Epidermal melanocyte (primary cell): ENCODE data around the gene TMEM271.
"Not testable (repeated sequence)": the region's sequence is repeated elsewhere in the genome, so short reads cannot be mapped to it uniquely, and the experiment has no call there.

Experiments used
- DNase-seq: peaks from one replicate; pipeline ENCODE4 v3.0.0; 2011; ENCODE audit warnings: low spot score; ENCODE audit not compliant: insufficient read length

The TMEM271 gene

DNA sequence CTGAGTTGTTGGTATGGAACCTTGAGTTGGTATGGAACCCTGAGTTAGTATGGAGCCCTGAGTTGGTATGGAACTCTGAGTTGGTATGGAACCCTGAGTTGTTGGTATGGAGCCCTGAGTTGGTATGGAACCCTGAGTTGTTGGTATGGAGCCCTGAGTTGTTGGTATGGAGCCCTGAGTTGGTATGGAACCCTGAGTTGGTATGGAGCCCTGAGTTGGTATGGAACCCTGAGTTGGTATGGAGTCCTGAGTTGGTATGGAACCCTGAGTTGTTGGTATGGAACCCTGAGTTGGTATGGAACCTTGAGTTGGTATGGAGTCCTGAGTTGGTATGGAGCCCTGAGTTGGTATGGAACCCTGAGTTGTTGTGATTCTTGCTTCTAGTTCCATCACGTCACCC lies 10.5 kb downstream of the TMEM271 start:
- not testable (repeated sequence) for DNase-seq

DNA sequence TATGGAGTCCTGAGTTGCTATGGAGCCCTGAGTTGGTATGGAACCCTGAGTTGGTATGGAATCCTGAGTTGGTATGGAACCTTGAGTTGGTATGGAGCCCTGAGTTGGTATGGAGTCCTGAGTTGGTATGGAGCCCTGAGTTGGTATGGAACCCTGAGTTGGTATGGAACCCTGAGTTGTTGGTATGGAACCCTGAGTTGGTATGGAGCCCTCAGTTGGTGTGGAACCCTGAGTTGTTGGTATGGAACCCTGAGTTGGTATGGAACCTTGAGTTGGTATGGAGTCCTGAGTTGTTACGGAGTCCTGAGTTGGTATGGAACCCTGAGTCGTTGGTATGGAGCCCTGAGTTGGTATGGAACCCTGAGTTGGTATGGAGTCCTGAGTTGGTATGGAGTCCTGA lies 13.6 kb downstream of the TMEM271 start:
- DNase-seq = not testable (repeated sequence)

DNA sequence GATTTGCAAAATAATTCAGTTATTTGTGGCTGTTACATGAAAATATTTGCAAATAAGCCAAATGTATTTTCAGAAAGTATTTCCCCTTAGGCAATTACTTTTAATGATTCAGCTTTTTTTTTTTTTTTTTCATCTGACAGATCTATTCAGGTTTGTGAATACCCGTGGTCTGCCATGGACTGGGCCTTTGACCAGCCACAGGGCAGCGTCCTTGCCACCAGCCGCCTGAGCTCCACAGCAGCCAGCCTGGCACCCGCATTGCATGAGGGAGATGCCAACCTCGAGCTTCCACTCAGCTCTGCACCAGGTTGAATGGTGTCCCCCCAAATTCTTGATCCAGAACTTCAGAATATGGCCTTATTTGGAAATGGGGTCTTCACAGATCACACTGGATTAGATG lies 14.7 kb downstream of the TMEM271 start:
- no peak for DNase-seq

DNA sequence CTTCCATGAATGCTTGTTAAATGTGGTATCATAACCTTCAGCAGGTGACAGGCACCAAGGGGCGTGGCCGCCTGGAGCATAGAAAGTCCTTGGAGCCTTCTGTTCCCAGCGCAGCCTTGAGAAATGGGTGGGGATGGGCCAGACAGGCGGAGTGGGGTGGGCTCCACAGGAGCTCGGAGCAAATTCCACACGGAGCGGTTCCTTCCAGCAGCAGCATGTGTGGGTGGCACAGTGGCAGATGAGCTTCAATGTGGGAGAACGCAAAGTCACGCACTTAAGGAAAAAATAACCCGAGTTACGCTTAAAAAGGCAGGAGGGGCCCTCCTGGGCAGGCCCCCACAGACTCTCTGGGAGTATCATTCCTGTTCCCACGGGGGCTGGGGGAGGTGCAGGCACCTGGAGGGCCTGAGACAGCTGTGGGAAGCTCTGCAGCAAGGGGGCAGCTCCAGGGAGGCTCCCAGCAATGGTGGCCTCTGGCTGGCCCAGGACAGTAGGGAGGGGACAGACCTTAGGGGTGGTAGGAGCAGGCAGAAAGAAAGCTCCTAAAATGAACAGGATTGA lies 15.3 kb downstream of the TMEM271 start:
- DNase-seq = no peak

- DNase-seq = no peak
Observed at GRCh38 chr4:560061-560460, 16.0 kb downstream of the TMEM271 start.

DNA sequence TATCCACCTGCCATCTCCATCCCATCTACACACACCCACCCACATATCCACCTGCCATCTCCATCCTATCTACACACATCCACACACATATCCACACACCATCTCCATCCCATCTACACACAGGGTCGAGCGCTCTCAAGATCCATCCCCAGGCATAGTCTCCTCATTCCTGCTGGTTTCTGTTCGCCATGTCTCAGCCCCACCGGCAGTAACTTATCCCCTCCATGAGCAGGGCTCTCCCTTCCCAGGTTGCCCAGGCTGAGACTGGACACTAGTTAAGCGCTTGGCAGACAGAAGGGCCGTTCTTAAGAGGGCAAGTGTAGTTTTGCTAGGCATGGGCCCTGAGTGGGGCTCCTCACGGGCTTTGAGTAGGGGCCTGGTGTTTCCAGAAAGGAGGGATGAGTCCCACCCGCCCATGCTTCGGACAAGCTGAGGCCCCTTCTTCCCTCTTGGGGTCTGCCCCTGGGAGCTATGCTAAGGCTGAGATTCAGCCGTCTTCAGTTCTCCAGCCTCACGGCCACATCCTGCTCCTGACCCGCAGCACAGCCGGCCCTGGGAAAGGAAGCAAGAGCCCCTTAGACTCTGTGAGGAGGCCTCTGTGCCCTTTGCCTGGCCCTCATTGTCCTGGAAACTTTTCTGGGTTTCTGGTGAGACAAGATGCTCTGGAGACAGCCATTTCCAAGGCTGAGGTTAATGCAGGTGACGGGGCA lies 20.4 kb downstream of the TMEM271 start:
- no peak for DNase-seq

DNA sequence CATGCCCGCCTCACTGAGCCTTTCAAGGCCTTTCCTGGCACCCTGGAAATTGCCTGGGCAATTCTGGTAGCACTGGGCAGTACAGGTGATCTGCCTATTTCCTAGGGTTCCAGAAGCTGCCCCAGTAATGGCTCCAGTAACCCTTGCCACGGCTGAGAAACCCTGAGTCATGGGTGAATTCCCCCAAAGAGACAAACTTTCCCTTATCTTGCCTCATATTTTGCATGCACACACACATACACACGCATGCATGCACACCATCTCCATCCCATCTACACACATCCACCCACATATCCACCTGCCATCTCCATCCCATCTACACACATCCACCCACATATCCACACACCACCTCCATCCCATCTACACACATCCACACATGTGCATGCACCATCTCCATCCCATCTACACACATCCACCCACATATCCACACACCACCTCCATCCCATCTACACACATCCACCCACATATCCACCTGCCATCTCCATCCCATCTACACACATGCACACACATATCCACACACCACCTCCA lies 21.2 kb downstream of the TMEM271 start:
- DNase-seq = not testable (repeated sequence)

DNA sequence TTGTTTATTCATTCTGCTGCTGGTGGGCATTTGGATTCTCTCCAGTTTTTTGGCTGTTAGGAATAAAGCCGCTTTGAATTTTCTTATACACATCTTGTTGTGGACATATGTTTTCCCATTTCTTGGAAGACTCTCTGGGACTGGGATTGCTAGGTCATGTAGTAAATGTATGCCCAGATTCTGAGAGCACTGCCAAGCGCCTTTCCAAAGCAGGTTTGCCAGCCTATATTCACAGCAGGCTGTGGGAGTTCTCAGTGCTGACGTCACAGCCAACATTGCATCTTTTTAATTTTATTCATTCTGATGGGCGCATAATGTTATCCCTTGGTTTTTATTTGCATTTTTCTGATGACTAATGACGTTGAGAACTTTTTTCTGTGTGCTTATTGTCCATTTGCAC lies 24.1 kb downstream of the TMEM271 start:
- no peak for DNase-seq

GRCh38 chr4:550268-550667 lies 25.8 kb downstream of the TMEM271 start:
- not testable (repeated sequence) for DNase-seq

DNA sequence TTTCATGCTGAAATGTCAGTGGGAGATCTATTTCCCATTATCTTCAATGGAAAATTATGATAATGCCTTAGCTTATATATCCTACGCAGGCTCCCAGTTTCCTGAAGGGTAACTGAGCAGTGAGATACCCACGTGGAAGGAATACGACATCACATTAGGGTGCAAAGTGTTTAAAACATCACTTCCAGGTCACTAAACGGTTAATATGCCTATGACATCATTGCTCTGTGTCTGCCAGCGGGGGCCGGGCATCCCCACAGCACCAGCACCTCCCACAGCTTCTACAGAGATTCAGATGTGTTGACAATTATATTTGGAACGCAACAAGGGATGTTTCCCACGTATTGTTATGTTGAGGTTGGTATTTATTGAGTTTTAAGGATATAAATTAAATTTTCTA lies 27.1 kb downstream of the TMEM271 start:
- DNase-seq = no peak

GRCh38 chr4:545612-546011 lies 30.5 kb downstream of the TMEM271 start:
- no peak for DNase-seq

DNA sequence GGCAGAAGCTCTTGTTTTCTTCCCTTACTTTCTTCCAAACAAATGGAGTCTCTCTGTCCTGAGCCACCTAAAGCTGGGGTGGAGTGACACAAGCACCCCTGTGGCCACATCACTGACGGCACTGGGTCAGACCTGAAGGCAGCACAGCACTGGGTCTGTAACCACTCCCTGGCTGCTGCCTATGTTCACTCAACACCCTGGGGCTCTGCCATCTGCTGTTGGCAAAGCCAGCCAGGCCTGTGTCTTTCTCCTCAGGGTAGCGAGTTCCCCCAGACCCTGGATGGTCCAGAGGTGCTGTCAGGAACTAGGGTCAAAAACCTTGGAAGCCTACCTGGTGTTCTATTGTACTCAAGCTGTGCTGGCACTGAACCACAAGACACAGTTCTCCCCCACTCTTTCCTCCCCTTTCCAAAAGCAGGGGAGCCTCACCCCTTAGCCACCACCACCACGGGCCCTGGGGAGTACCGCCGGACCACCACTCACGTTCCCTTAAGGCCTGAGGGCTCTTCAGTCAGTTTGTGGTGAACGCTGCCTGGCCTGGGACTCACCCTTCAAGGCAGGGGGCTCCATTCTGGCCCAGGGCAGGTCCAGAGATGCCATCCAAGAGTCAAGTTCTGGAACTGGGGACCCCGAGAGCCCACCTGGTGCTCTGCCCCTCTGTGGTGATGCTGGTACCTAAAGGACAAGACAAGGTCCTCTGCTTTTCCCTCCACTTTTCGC lies 31.5 kb downstream of the TMEM271 start:
- no peak for DNase-seq

DNA sequence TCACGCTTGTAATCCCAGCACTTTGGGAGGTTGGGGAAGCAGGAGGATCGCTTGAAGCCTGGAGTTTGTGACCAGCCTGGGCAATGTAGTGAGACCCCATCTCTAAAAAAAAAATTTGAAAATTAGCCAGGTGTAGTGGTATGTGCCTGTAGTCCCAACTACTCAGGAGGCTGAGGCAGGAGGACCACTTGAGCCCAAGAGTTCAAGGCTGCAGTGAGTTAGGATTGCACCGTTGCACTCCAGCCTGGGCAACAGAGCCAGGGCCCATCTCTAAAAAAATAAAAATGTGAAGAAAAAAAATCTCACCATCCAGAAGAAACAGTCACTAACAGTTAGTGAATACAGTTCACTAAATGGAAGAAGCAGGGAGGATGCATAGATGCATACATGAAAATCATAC lies 34.8 kb downstream of the TMEM271 start:
- no peak for DNase-seq

GRCh38 chr4:538542-539142 lies 37.5 kb downstream of the TMEM271 start:
- no peak for DNase-seq

- DNase-seq = no peak
Observed at GRCh38 chr4:537436-538264, 38.4 kb downstream of the TMEM271 start.

- no peak for DNase-seq
Observed at GRCh38 chr4:536351-536972, 39.6 kb downstream of the TMEM271 start.

- no peak for DNase-seq
Observed at GRCh38 chr4:535924-536281, 40.2 kb downstream of the TMEM271 start.

- DNase-seq = no peak
Observed at GRCh38 chr4:535181-535923, 40.7 kb downstream of the TMEM271 start.

GRCh38 chr4:534576-535151 lies 41.4 kb downstream of the TMEM271 start:
- DNase-seq = no peak

GRCh38 chr4:534101-534575 lies 42.0 kb downstream of the TMEM271 start:
- no peak for DNase-seq
